ENCODE measurements around the gene IL3RA. TPM values are rescaled to one million over a fixed set of nuclear protein-coding genes. Genes with fewer than 3 reads are reported as not detected.

IL3RA gene
- total RNA-seq, 2 donors from 2014 or later: 2.4 to 3.2 TPM

DNA sequence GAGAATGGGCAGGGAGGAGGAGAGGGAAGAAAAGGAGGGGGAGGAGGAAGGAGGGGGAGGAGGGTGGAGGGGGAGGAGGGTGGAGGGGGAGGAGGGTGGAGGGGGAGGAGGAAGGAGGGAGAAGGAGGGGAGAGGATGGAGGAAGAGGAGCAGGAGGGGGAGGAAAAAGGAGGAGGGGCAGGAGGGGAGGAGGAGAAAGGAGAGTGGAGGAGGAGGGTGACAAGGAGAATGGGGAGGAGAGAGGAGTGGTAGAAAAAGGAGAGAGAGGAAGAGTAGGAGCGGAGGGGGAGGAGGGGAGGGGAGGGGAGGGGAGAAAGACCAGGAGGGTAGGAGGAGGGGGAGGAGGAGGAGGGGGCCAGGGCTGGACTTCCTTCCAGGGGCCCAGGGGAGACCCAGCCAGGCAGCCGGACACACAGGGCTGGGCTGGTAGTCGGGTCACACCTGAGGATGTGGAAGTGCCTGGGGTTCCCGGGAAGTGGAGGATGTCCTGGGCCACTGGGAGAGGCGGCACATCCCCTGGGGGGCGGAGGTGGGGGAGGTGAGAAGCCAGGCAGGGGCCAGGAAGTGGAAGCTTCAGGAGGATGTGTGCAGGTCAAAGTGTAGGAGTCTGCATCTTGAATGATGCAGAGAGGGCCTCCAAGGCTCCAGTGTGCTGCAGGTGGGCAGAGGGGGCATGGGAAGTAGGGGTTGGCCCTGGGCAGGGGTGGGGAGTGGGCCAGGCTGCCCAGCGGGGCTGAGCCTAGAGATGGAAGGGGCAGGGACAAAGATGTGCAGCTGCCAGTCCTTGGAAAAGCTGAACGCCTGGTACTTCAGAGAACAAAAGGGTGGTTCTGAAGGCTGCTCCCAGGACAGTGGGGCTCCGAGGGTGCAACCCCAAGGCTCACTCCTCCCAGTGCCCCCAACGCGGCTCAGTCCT, 18.8 kb downstream of the IL3RA start:
- no peak for DNase-seq (ENCODE audit: low spot score)
- peaks cover 6 to 9% of the 10 kb centered on the region in 2 donors for H3K9me3 ChIP-seq
- no peaks in the 10 kb centered on the region for H3K4me1 ChIP-seq
- no peak overlapping the region for H3K4me3 ChIP-seq
- TF ChIP-seq, protein P1, sequence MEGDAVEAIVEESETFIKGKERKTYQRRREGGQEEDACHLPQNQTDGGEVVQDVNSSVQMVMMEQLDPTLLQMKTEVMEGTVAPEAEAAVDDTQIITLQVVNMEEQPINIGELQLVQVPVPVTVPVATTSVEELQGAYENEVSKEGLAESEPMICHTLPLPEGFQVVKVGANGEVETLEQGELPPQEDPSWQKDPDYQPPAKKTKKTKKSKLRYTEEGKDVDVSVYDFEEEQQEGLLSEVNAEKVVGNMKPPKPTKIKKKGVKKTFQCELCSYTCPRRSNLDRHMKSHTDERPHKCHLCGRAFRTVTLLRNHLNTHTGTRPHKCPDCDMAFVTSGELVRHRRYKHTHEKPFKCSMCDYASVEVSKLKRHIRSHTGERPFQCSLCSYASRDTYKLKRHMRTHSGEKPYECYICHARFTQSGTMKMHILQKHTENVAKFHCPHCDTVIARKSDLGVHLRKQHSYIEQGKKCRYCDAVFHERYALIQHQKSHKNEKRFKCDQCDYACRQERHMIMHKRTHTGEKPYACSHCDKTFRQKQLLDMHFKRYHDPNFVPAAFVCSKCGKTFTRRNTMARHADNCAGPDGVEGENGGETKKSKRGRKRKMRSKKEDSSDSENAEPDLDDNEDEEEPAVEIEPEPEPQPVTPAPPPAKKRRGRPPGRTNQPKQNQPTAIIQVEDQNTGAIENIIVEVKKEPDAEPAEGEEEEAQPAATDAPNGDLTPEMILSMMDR (IDR thresholded peaks at IDR 0.05): no peak
- H3K36me3 ChIP-seq: peaks cover 12% of the 10 kb centered on the region
- H3K27ac ChIP-seq: no peak overlapping the region
- no peaks in the 10 kb centered on the region for H3K27me3 ChIP-seq

DNA sequence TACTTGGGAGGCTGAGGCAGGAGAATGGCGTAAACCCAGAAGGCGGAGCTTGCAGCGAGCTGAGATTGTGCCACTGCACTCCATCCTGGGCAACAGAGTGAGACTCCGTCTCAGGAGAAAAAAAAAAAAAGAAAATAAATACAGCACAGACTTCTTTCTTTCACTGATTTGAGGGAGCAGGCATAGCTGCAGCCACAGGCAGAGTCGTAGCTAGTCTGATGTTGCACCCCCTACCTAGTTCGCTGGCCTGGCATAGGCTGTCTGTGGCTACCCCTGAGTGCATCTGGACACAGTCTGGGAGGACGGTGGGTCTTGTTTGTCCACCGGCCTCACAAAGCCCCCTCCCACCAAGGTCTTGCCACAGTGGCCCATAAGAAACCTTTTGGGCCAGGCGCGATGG, 21.4 kb downstream of the IL3RA start:
- TF ChIP-seq, protein P1 (IDR thresholded peaks at IDR 0.05): no peak
- Histone ChIP-seq H3K27ac (no peak overlapping the region), H3K36me3 (peaks cover 12% of the 10 kb centered on the region), H3K4me3 (no peak overlapping the region), H3K9me3 (peaks cover 6 to 9% of the 10 kb centered on the region in 2 donors), H3K27me3 (no peaks in the 10 kb centered on the region), H3K4me1 (no peaks in the 10 kb centered on the region)
- no peak for DNase-seq (ENCODE audit: low spot score)

DNA sequence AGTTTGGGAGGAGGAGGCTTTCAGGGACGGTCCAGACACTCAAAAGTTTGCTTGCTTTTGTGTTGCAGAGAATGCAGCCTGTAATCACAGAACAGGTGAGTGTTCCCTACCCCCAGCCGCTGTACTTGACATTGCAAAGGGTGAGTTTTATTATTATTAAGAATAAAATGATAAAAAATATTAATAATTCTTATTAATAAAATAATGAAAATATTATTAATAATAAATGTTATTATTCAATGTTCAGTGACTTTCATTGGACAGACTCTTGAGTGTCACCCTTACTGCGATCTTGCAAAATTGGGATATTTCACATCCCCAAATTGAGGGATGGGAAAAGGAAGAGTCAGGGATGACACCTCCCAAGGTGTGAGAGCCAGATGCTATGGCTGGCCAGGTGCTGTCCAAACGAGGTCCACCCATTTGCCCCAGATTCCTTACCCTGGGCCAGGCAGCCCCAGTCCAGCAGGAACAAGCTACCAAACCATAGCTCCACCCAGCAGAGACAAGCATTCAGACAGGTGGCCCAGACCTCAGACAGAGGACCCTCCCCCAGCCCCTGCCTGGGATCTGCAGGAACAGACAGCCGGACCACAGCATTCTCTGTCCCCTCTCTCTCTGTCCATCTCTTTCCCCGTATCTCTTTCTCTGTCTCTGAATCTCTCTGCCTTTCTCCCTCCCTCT, 22.4 kb downstream of the IL3RA start:
- TF ChIP-seq, protein P1 (IDR thresholded peaks at IDR 0.05): no peak
- Histone ChIP-seq H3K36me3 (peaks cover 12% of the 10 kb centered on the region), H3K27me3 (no peaks in the 10 kb centered on the region), H3K9me3 (peaks cover 6 to 9% of the 10 kb centered on the region in 2 donors), H3K4me1 (no peaks in the 10 kb centered on the region), H3K27ac (no peak overlapping the region), H3K4me3 (no peak overlapping the region)
- no peak for DNase-seq (ENCODE audit: low spot score)

DNA sequence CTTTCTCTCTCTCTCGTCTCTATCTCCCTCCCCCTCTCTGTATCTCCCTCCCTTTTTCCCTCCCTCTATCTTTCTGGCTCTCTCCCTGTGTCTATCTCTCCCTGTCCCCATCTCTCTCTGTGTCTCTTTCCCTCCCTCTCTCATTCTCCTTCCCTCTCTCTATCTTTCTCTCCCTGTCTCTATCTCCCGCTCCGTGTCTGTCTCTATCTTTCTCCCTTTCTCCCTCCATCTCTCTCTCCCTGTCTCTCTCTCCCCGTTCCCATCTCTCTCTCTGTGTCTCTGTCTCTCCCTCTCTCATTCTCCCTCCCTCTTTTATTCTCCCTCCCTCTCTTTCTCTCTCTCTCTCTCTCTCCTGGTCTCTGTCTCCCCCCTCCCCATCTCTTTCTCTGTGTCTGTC, 22.9 kb downstream of the IL3RA start:
- no peaks in the 10 kb centered on the region for H3K27me3 ChIP-seq
- no peak overlapping the region for H3K4me3 ChIP-seq
- no peak for DNase-seq (ENCODE audit: low spot score)
- H3K4me1 ChIP-seq: no peaks in the 10 kb centered on the region
- TF ChIP-seq, protein P1 (IDR thresholded peaks at IDR 0.05): no peak
- H3K27ac ChIP-seq: no peak overlapping the region
- peaks cover 12% of the 10 kb centered on the region for H3K36me3 ChIP-seq
- peaks cover 6 to 9% of the 10 kb centered on the region in 2 donors for H3K9me3 ChIP-seq

DNA sequence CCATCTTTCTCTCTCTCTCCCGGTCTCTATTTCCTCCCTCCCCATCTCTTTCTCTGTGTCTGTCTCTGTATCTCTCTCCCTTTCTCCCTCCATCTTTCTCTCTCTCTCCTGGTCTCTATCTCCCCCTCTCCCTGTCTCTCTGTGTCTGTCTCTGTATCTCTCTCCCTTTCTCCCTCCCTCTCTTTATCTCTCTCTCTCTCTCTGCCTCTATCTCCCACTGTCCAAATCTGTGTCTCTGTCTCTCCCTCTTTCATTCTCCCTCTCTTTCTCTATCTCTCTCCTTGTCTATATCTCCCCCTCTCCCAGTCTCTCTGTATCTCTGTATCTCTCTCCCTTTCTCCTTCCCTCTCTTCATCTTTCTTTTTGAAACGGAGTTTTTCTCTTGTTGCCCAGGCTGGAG, 23.6 kb downstream of the IL3RA start:
- no peak overlapping the region for H3K27ac ChIP-seq
- DNase-seq (ENCODE audit: low spot score): no peak
- peaks cover 18% of the 10 kb centered on the region for H3K36me3 ChIP-seq
- TF ChIP-seq, protein P1 (IDR thresholded peaks at IDR 0.05): no peak
- peaks cover 6 to 9% of the 10 kb centered on the region in 2 donors for H3K9me3 ChIP-seq
- no peaks in the 10 kb centered on the region for H3K4me1 ChIP-seq
- H3K4me3 ChIP-seq: no peak overlapping the region
- no peaks in the 10 kb centered on the region for H3K27me3 ChIP-seq
